PFSK-1 (cell line): ENCODE measurements around the gene NABP1.

Source experiments
- POLR2AphosphoS5 ChIP-seq: IDR thresholded peaks from 2 replicates; pipeline ENCODE4 v1.6.1; 2012; ENCODE audit warnings: low read depth, mild to moderate bottlenecking, control low read depth, low read length, moderate library complexity
- SIN3A ChIP-seq: IDR thresholded peaks from 2 replicates; pipeline ENCODE4 v1.6.1; 2012; ENCODE audit warnings: mild to moderate bottlenecking, low read length, moderate library complexity, borderline replicate concordance; ENCODE audit not compliant: insufficient read depth
- TAF1 ChIP-seq: IDR thresholded peaks from 2 replicates; pipeline ENCODE4 v1.6.1; 2012; ENCODE audit warnings: low read length, control low read depth, borderline replicate concordance; ENCODE audit not compliant: insufficient read depth

DNA sequence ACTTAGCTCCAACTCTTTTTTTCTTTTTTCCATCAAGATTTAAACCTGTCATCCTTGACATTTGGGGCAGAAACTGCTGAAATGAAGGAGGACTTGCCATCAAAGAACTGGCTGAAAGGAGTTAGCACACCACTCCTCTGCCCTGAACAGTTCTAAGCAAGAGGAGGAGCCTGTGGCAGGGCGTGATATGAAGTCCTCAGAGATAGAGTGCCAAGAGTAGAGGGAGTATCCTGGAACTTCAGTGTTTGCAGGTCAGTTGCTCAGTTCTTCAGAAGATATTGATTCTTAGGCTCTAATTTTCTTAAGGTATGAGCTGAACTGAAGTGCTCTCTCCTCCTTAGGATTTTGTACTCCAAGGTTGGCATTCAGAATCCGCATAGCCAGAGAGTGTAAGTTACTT, 15.2 kb downstream of the NABP1 start:
- TF ChIP-seq TAF1 (no peak), SIN3A (no peak), POLR2AphosphoS5 (no peak)
